Activated CD4-positive, alpha-beta T cell treated with anti-CD3 and anti-CD28 coated beads for 48 hours (primary cell): ENCODE measurements around the gene RPL27A.
"Not testable (repeated sequence)": the region's sequence is repeated elsewhere in the genome, so short reads cannot be mapped to it uniquely, and the experiment has no call there.

ENCODE experiments used
- DNase-seq: peaks from one replicate; pipeline ENCODE4 v3.0.0-alpha.2; 2020

RPL27A gene

DNA sequence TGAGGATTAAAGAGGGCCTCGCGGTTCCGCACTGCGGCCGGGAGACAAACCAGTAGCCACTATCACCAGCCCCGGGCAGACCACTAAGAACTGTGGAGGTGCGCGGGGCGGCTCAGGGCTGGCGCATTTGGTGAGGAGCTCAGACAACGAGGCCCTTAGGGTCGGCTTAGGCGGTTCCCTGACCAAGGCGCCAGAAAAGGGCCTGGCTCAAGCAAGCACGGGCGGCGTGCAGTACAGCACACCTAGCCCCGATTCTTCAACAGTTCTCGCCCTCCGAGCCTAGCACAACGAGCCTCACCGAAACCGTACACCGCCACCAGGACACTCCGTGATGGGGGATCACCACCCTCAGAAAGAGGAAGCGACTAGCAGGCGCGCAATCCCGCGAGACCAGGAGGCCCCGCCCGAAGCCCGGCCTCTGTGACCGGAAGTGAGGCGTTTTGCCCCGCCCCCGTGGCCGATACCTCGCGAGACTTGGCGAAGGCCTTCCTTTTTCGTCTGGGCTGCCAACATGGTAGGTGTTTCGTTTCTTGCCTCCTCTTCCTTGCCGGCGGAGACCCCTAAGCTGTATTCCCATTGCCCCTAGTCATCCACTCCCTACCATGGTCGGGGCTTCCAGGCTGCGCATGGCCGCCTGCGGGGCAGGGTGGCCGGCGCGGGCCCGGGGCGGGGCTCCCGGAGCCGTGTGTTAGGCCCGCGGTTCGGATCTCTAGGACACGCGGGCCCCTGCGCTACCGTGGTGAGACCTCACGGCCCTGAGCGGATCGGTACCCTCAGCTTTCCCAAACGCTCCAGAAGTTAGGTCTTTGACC is at the start of gene RPL27A, which contains the start of gene TRIM66:
Gene RPL27A, plus strand, starts transcription at position 490 of the 812 bp plus-strand sequence. Its CDS starts 22 bp downstream, at position 512.
Gene TRIM66, minus strand, starts transcription at position 363 of the 812 bp plus-strand sequence. CDS start 10,391 bp downstream, outside the sequence.
- DNase-seq = peak; percentile 99

DNA sequence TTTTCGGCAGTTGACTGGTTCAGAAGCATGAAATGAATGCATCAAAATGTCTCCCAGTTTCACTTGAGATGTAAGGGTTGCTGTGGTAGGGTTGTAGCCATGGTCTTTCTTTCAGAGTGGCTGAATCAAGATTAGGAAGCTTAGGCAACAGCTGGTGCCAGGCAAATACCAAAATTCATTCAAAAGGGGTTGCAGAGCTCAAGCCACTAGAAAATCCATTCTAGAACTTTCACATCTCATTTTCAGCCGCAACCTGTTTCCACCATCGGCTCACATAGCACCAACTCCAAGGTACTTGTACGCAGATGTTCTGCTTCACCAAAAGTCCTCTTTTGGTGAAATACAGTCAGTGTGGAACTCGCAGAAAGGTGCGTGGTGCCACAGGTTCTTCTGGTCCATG is 48.1 kb upstream of the RPL27A start:
- no peak for DNase-seq

DNA sequence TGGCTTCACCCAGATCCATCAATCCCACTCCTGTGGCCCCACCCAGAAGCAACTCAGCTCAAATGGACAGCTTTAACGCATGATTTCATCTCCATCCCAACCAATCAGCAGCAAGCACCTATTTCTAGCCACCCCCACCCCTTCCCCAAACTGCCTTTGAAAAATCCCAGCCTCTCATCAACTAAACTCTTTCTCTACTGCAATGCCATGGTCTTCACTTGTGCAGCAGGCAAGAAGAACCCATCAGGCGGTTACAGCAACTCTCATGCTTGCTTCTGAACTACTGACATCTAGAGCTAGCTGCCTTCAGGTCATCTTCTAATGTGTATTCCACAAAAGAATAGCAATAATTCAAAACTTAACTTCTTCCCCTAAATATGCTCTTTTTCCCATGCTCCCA is 46.5 kb upstream of the RPL27A start:
- no peak for DNase-seq

DNA sequence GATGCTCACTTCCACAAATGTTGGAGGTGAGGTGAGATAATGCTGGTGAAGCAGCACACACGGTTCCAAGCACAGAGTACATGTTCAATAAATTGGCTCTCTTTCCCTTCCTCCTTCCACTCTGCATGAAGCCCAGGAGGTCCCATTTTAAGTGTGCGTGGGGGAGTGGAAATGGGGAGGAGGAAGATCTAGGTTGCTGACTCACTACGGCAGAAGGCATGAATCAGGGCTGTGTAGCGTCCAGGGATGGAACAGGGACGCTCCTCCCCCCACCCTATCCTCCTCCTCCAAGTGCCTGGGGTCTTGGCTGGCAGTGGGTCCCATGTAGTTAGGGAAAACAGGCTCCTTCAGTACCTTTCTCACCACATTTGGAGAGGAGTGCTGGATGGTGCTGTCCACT is 44.3 kb upstream of the RPL27A start:
- DNase-seq = no peak

DNA sequence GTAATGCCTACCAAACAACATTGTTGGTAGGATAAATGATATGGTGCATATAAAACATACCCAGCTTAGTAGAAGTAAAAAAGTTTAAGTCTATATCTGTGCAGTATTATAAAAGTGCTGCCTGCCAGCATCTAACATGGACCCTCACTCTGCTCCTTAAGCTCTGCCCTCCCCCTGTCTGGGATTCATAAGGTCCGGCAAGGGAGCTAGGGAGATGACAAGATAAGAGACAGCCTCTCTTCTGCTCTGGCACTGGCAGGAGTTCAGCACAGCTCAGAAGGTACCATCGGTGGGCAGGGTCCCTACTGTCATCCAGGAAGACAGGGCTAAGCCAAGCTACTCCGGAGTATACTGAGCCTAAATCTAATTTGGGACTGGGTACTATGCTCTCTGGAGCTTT is 42.9 kb upstream of the RPL27A start:
- DNase-seq = no peak

DNA sequence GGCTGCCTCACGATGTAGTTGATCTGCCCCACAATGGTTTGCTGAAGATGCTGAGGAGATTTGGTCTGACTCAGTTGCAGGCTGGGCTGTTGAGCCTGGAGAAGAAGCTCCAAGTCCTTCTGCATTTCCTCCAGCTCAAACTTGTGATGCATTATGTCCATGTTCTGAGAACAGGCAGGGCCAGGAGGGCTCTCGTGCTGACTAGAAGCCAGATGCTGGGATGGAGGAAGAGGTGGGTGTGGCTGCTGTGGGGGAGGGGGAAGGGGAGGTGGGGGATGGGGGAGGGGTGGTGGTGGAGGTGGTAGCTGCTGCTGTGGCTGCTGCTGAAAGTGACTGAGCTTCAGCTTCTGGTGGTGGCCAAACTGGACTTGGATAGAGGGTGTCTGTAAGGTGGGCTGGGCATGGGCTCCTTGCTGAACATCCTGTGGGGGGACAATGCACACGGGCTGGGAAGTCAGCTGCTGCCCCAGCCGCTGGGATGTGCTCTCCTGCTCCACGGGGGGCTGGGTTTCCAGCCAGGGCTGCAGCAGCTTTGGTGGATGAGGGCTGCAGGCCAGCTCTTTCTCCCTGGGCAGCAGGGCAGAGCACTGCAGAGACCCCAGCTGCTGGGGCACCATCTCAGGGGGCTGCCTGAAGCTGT is 42.2 kb upstream of the RPL27A start:
- DNase-seq = no peak

DNA sequence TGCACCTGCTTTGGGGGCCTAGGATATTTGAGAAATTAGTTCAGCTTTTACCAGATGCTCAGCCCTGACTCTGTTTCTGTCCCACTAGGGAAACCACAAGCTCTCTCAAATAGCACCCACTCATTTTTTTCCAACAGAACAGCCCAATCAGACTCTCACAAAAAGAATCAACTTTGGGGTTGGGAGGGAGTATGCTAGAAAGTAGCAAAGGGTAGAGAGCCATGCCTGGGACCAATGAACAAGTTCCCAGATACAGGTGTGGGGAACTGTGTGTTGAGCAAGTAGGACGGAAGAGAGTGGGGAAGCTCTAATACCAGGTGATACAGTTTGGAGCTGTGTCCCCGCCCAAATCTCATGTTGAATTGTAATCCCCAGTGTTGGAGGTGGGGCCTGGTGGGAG is 41.3 kb upstream of the RPL27A start:
- DNase-seq = no peak

DNA sequence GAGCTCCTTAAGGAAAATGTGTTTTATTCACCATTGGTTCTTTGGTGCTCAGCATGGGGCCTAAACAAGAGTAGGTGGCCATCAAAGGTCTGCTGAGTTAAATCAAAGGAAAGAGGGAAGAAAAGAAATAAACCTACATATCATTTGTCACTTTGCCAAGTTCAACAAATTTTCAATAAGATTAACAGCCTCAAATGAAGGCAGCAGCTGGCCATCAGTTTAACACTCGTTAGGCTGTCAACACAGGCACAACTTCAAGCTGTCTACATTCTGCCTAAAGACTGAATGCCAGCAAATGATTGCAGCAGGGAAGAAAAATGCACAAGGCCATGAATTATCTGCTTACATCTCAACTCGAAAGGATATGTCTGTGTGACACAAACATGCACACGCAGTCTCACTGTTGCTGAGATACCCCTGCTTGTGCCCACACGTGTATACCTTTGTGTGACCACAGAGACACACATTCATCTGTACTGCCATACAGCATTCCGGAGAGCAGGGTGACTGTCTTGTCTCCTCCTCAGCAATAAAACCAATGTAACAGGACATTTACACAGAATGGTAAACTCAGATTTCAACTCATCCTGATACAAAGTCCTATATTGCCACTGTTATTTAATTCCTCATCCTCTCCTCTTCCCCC is 40.3 kb upstream of the RPL27A start:
- DNase-seq = no peak

DNA sequence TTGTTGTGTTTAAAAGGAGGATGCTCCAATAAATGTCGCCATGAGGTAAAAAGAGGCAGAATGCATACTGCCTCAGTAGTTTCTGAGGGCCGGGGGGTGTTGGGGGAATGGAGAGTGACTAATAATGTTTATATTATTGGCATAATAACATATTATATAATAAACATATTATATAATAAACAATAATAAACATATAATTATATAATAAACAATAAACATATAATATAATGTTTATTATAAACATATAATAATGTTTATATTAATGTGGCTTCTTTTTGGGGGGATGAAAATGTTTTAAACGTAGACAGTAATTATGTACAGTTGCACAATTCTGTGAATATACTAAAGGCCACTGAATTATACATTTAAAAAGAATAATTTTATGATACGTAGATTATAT is 35.7 kb upstream of the RPL27A start:
- DNase-seq = no peak

DNA sequence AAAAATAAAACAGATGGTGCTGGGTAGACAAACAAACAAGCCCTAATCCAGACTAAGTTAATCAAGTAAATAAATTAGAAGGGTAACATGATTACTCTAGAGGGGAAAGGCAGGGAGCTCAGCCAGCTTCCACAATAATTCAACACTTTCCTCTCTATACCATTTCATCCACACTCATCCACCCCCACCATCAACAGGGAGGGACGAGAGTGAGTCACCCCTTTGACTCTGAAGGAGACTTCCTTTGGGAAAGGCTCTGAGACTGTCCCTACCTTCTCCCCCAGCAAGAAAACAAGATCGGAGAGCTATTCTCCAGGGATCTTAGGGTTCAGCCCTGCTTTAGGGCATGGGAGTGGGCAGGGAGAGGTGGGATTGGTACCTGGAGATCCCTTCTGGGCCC is 33.2 kb upstream of the RPL27A start:
- no peak for DNase-seq

DNA sequence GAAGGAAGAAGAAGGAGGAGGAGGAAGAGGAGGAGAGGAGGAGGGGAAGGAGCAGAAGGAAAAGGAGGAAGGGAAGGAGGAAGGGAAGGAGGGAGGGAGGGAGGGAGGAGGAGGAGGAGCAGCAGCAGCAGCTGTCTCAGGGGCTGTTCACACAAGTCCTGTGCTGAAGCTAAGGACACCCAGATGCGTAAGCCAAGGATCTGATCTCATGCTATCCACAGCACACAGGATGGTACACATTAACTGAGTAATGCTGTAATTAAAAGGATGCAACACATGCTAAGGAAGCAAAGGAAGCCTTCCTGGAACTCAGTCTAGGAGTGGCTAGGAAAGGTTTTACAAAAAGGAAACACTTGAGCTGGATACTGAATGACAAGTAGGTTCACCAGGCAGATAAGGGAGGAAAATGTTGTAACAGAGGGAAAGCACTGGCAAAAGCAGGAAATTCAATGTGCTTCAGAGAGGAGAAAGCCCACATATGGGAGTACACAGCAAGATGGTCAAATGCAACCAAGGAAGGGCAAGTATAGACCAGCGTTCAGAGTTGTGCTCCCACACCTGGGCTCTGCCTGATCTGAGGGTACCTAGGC is 32.1 kb upstream of the RPL27A start:
- DNase-seq = no peak

DNA sequence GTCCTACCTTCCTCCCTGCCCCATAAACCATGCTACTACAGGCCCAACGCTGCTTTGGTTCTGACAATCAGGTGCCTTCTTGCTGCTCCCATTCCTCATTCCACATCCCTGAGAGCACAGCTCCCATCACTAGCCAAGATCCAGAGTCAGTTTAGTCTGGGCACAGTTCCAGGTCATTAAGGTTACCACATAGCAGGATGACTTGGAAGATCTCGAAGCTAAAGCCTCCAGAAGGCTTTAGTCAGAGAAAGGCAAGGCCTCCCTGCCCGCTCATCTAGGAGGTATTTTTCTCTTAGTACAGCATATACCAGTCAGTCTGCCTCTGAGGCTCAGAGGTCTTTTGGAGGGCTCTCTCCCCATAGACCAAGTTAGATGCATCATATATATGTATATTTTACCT is 30.5 kb upstream of the RPL27A start:
- no peak for DNase-seq

DNA sequence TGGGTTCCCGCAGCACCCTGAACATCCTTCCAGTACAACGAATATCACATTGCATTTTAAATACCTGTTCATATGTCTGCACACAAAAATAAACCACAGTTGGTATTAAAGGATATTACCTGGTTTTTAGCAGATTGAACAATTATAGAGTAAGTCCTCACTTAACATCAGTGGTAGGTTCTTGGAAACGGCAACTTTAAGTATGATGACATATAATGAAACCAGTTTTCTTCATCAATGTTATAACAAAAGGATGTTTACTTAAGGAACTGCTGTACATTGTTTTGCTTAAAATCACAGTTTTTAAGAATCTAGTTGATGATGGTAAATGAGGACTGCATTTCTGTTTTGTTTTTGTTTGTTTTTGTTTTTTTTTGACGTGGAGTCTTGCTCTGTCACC is 28.1 kb upstream of the RPL27A start:
- DNase-seq = no peak

DNA sequence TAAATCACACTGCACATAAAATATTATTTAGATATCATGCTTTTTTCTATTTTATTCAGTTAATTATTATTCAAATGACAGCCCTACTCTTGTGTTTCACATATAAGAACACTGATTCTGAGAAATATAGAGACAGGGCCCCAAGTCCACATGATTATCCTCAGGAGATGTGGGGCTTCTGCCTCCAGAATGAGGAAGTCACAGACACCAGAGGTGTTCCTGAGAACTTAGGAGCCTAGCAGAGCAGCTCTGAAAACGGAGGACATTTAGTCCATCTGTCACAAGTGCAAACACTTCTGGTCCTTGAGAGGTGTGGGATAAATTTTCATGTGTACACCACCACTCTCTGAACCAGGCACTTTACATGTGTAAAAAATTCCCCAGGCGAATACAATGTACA is 26.3 kb upstream of the RPL27A start:
- no peak for DNase-seq

DNA sequence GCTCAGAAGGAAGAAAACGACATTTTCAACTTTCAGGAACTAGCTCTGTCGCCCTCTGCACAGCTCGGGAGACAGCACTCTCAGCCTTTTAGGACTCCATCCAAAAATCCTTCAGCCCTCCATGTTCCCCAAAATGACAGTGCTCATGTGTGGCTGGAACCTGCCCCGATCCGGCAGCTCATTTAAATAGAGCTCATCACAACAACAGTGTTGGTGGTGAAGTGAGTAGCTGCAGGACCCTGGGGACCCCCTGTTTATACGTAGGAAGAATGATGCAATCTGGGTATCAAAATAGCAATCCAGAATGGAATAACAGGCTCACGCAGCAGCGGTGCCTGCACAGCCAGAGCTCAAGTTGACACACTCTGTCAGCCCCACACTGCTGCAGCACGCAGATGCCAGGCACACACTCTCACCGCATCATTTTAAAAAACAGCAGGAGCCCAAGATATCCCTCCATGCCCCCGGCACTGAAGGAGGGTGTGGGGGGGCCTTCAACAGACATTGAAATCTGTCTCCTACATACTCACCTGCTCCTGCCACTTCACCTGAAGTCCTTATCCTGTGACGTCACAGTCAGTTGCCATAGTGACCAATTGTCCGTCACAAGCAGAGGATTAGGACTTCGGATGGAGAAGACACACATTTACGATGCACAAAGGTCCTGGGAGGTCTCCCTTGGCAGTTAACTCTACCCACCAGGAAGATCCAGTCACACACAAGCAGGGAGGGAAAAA is 24.1 kb upstream of the RPL27A start:
- DNase-seq = no peak

DNA sequence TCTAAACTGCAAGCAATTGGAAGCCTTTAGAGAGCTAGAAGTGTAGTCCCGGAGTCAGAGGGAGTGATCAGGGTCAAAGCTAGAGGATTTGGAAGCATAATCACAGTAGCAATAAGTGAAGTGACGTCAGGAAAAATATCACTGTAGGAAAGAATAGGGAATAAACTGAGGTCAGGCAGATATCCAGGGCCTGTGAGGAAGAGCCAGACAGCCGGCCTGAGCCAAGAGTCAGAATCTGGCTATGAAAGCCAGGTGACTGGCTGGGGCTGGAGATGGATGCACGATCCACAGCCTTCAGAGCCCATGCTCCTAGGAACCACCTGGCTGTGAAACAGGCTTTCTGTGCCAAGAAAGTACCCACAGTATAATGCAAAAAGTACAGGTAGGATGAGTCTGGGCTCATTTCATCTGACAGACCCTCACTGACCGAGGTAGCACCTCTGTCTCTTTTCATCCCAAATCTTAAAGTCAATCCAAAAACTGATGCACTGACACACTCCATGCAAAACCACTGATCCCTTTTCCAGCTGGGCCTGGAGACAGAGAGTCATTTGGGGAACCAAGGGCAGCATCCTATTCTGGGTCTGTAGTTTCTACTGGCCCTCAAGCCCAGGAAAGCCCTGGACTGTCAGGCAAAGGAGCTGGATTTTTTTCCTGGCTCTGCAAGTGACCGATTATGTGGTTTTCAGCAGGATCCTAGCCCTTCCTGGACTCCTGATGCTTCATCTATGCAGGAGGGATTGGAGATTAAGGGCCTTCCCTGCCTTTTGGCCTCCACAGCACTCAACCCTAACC is 21.4 kb upstream of the RPL27A start:
- DNase-seq = no peak

DNA sequence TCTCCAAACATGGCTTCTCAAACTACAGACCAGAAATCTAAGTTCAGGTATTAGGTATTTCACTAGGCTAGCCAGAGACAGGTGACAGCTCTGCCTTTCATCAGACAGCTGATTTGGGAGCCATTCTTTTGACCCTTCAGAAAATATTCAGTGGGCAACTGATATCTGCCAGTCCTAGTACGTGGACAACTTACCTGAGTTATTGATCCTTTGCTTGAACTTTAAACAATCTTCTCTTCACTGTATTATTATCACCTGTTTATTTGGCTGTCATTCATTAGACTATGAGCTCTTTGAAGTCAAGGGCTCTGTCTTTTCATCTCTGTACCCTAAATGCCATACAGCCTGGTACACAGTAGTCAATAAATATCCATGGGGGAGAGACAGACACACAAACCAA is 17.4 kb upstream of the RPL27A start:
- DNase-seq = no peak

DNA sequence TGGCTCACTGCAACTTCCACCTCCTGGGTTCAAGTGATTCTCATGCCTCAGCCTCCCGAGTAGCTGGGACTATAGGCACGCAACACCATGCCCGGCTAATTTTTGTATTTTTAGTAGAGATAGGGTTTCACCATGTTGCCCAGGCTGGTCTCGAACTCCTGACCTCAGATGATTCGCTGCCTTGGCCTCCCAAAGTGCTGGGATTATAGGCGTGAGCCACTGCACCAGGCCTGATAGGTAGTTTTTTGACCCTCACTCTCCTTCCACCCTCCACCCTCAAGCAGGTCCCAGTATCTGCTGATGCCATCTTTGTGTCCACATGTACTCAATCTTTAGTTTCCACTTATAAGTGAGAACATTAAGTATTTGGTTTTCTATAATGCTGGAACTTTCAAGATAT is 12.5 kb upstream of the RPL27A start:
- DNase-seq = not testable (repeated sequence)

DNA sequence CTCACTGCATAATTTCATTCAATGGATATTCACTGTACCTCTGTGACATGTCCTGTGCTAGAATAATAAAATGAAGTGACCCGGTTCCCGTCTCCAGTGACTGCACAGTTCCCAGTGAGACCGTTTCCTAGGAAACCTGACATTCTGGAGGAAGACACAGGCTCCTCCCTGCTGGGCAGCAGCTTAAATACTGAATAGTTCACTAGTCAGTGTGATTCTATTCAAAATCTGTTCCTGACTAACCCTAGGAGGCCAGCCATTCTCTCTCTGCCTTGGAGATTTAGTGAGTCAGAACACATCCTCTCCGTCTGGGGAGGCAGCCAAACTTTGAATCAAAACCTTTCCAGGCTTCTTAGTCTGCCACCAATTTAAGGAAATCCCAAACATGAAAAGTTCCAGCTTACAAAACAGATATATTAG is 11.4 kb upstream of the RPL27A start:
- no peak for DNase-seq

DNA sequence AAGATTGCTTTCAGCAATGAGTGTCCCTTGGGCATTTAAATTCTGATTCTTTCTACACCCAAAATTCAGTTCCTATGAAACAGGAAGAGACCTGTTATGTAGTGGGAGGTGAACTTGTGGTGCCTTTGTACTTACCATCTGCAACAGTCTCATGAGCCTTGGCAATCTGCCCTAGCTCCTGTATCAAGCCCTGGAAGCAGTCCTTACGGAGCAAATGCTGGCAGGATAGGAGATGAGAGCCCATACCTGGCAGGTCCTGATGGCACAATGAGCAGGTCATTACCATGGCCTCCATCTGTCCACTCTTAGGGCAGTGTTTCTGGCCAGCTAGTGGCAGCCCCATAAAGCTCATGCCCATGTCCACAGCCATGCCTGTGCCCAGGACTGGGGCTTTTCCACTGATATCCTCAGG is 10.9 kb upstream of the RPL27A start:
- no peak for DNase-seq

DNA sequence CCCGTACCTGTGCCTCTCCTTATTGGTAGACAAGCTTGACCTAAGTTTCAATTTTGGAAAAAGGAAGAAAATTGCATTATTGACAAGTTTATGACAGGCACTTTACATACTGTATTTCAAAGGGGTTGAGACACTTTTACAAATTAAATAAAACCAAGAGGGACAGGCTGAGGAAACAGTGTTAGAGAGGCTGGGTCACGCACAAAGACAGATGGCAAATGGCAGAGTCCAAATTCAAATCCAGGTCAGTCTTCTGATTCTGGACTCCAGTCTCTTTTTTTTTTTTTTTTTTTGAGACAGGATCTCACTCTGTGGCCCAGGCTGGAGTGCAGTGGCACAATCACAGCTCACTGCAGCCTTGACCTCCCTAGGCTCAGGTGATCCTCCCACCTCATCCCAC is 10.2 kb upstream of the RPL27A start:
- no peak for DNase-seq

DNA sequence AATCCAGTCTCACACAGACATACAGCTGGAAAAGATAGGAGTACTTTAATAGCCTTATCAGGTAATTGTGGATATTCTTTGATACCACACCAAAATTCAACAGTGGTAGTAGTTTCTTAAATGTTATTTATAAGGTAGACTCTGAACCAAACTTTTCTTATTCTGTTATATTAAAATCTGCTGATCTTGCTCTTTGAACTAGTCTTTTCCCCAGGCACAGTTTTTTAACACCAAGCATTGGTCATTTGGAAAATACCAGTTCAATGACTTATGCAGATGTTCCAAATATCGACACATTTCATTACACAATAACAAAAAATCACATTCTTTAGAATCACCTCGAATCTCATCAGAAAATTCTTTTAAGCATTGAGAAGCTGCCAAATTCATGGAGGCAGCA is 7.7 kb upstream of the RPL27A start:
- DNase-seq = no peak
